Measurements from ENCODE around the gene PAXIP1.
"Not testable (repeated sequence)": the region's sequence is repeated elsewhere in the genome, so short reads cannot be mapped to it uniquely, and the experiment has no call there.

Gene PAXIP1

DNA sequence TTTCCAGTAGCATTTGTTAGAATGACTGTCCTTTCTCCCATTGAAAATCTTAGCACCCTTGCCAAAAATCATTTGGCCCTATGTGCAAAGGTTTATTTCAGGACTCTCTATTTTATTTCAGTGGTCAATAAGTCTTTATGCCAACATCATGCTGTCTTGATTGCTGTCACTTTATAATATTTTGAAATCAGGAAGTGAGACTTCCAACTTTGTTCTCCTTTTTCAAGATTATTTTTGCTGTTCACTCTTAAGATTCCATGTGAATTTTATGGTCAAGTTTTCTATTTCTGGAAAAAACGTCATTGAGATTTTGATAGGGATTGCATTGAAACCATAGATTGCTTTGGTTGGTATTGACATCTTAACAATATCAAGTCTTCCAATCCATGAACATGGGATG lies 65.1 kb downstream of the PAXIP1 start:
- no peak for DNase-seq (ENCODE audit: low read depth)

- not testable (repeated sequence) for DNase-seq (ENCODE audit: low read depth)
Measured at GRCh38 chr7:154934353-154934952, 68.5 kb downstream of the PAXIP1 start.

GRCh38 chr7:154931906-154932305 lies 71.0 kb downstream of the PAXIP1 start:
- no peak for DNase-seq (ENCODE audit: low read depth)

DNA sequence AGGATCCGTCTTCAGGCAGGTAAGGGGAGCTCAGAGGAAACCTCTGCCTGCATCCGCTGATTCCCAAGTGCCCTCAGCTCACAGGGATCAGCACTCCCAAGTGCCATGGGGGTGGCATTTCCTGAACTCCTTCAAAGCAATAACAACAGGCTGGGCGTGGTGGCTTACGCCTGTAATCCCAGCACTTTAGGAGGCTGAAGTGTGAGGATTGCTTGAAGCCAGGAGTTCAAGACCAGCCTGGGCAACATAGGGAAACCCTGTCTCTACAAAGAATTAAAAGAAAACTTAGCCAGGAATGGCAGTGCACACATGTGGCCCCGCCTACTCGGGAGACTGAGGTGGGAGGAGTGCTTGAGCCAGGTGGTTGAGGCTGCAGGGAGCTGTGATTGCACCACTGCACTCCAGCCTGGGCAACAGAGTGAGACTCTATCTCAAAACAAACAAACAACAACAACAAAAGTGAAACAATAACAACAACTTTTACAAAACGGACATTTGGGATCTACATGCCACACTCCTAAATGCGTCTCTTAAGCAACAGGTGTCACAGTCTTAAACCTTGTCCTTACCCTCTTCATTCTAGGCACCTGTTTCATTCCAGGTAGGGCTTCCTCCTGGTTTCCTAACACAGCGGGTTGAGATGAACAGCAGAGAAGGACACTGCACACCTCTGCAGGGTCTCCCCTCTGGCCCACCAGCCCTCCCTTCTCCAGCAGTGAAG lies 73.8 kb downstream of the PAXIP1 start:
- no peak for DNase-seq (ENCODE audit: low read depth)

DNA sequence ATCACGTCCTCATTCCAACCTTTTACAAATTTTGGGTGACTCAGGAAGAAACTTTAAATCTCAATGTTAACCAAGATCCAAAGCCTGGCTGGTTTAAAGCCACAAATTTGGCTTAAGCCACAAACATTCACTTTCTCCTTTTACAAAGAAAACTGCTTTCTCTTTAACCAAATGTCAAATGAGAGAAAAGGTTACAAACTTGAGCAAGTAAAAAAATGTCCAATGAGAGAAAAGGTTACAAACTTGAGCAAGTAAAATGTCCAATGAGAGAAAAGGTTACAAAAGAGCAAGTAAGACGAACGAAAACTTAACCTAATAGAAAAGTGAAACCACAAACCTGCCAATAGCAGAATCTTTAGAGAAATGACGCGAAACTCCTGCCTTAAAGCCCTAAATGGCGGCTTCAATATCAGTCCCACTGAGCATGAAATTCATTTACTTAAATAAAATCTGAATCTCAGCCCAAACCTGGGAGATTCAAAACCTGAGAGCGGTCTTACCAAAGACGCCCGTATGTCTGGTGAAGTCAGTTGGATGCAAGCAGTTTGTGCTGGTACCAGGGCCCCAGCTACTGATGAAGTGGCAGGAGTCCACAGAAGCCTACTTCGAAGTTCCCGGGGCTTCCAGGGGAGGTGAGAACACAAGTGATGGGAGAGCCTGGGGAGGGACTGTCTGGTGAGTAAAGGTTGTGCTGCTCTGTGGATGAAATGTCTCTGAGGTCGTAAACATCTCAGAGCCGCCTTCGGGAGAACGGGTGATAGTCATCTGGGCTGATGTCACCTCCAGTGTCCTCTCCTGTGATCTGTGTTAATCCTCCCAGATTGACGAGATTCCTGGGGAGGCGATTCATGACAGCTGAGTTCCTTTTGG lies 74.6 kb downstream of the PAXIP1 start:
- DNase-seq (ENCODE audit: low read depth) = peak; percentile 9

- peak; percentile 76 for DNase-seq (ENCODE audit: low read depth)
Measured at GRCh38 chr7:154927624-154928125, 75.2 kb downstream of the PAXIP1 start.

GRCh38 chr7:154922472-154922871 lies 80.5 kb downstream of the PAXIP1 start:
- DNase-seq (ENCODE audit: low read depth) = not testable (repeated sequence)

DNA sequence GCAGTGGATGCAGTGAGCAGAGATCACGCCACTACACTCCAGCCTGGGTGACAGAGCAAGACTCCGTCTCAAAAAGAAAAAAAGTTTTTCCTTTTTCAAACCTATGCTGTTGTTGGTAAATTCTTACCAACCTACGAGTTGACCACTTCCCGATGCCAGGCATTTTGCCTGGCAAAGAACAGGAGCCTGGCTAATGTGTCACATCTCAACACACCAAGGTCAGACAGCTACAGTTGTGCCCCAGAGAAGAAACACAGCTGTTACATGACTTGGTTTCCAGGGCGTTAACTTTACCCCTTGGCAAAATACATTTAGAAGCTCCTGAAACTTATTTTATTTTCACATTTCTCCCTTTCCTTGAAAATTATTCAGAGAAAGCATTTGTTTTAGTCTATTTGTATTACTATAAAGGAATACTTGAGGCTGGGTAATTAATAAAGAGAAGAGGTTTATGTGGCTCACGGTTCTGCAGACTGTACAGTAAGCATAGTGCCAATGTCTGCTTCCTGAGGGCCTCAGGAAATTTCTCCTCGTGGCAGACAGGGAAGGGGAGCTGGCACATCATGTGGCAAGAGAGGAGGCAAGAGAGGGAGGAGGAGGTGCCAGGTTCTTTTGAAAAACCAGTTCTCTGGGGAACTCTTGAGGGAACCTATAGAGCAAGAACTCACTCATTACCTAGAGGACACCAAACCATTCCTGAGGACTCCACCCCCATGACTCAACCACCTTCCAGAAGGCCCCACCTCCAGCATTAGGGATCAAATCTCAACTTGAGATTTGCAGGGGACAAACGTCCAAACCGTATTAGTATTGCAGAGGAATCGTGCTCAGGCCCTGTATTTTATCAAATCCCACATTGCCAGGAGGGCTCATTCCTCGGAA lies 83.3 kb downstream of the PAXIP1 start:
- DNase-seq (ENCODE audit: low read depth) = no peak

- DNase-seq (ENCODE audit: low read depth) = no peak
Measured at GRCh38 chr7:154918741-154919140, 84.2 kb downstream of the PAXIP1 start.

DNA sequence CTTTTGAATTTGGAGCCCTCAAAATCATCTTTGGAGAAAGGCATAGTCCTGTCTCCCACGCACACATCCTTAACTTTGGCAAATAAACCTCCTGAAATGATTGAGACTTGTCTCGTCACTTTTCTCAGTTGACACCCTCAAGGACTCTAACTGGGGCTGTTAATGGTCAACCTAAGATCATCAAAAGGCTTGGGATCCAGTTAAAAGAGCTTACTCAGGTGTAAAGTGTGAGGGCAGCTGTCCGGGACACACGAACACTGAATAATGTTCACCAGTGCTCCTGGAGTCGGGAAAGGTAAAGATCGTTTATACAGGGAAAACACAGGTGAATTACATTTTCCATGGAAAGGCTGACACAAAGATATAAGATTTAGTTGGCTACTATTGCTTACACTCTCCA lies 84.7 kb downstream of the PAXIP1 start:
- DNase-seq (ENCODE audit: low read depth) = no peak

DNA sequence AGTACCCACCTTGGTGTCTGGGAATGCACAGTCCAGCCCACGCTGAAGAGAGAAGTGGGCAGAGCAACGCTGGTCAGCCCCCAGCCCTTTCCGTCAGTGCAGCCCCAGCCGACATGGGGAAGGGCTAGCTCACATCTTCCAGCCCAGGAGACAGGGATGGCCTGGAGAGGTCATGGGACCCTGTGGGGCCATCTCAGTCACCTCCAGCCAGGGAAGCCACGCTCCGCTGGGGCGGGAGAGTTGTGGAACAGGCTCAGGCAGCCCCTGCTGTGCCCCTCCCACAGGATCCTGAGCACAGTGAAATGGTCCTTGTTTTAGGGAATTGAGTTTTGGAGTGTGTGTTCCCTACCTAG lies 85.1 kb downstream of the PAXIP1 start:
- DNase-seq (ENCODE audit: low read depth) = no peak

- DNase-seq (ENCODE audit: low read depth) = no peak
Measured at GRCh38 chr7:154916856-154917807, 85.8 kb downstream of the PAXIP1 start.

GRCh38 chr7:154916381-154916780 lies 86.5 kb downstream of the PAXIP1 start:
- no peak for DNase-seq (ENCODE audit: low read depth)

DNA sequence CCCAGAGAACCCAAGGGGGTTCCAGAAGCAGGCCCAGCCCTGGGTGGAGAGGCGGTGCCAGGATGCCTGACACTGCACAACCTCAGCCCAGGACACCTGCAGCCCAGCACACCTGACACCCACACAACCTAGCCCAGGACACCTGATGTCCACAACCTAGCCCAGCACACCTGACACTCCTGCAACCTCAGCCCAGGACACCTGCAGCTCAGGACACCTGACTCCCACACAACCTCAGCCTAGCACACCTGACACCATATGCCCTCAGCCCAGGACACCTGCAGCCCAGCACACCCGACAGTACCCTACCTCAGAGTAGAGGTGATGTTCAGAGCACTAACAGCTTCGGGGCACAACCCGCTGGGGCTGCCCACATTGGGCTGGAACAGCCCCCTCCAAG lies 87.3 kb downstream of the PAXIP1 start:
- DNase-seq (ENCODE audit: low read depth) = no peak

- DNase-seq (ENCODE audit: low read depth) = no peak
Measured at GRCh38 chr7:154914996-154915380, 87.9 kb downstream of the PAXIP1 start.

DNA sequence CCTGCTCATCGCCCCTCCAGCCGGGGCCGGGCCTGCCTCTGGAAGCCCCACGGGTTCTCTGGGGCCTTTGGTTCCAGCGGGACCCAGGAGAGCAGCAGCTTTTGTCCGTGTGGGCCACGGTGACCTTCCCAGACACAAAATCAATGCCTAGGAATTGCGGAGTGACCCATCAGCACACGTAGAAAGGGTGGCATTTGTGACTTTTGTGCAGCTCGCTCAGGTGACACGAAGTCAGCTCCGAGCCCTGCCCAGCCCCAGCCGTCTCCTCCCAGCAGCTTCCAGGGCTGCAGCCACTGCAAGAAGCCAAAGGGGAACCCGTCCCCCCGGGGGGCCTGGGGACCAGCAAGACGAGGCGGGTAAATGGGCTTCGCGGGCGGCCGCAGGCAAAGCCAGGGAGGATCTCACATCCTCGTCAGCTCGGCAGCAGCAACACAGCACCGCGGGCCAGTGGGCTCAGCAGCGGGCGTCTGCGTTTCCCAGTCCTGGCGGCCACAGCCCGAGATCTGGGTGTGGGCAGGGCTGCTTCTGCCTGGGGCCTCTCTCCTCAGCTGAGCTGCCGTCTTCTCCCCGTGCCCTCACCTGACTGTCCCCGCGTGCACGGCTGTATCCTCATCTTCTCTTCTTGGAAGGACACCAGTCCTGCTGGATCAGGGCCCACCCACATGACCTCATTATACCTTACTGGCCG lies 88.5 kb downstream of the PAXIP1 start:
- no peak for DNase-seq (ENCODE audit: low read depth)

GRCh38 chr7:154913638-154914307 lies 89.2 kb downstream of the PAXIP1 start:
- DNase-seq (ENCODE audit: low read depth) = peak; percentile 82

GRCh38 chr7:154912871-154913637 lies 89.9 kb downstream of the PAXIP1 start:
- no peak for DNase-seq (ENCODE audit: low read depth)
